ENCODE data around the gene PDE3A.

Gene PDE3A

DNA sequence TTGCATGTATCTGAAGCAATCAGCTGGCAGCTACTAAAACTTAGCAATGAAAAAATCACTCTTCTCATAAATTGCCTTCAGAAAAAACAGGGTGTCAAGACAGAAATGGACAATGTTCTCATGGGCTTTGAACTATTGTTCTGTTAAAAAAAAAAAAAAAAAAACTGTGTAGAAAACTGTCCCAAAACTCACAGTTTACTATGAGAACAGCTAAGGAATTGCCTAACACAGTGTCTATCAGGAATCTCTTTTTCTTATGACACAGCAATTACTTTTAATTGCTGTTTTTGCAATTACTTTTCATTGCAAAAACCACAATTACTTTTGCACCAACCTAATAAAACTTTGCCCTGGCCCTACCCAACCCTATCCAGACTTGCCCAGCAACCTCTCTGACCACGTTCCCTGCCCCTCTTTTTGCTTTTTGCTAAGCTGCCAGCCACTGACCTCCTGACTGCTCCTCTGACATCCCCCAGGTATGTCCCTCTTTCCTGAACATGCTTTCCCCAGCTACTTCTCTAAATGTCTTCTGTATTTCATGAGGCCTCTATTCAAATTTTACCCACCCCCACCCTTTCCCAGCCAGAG, 258.8 kb downstream of the PDE3A start:
- DNase-seq, result no peak

DNA sequence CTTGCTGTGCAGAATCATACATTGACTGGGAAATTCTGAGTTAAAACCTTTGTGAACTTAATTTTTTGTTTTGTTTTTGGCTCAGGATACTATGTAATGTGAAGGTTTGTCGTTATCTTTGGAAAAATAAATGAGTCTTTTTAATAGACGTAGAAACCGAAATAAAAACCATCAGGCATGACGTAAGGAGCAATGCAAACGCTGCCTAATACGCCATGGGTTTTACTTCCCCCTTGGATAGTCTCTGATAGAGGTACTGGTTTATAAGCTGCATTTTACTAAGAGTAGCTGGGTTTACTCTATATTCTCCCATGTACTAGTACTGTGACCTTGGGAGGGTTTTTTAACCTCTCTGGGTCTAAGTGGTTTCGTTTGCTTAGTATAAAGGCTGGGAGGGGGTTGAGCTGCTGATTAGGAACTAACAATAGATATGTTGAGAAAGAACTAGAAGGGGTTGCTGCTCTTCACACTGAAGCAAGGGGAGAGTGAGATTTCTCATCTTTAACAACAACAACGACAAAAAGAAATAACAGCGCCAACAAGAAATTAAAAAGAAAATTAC, 260.0 kb downstream of the PDE3A start:
- peak; percentile 23 for DNase-seq

DNA sequence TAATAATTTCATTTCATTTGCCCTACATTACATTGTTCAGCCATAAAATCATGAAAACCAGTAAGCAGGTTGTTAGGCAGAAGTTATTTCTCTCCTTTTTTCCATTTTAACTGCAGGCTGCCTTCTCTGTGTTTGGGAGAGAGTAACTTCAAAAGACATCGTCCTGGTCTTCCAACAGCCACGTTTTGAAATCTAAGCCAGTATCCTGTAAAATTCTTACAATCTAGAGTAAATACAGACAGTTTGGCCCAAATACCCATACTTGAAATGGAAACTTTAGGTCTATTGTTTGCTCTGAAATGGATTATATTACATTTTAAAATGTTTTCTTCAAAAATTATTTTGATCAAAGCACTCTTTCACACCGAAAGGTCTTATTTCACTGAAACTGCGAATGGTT, 260.7 kb downstream of the PDE3A start:
- DNase-seq, result no peak

DNA sequence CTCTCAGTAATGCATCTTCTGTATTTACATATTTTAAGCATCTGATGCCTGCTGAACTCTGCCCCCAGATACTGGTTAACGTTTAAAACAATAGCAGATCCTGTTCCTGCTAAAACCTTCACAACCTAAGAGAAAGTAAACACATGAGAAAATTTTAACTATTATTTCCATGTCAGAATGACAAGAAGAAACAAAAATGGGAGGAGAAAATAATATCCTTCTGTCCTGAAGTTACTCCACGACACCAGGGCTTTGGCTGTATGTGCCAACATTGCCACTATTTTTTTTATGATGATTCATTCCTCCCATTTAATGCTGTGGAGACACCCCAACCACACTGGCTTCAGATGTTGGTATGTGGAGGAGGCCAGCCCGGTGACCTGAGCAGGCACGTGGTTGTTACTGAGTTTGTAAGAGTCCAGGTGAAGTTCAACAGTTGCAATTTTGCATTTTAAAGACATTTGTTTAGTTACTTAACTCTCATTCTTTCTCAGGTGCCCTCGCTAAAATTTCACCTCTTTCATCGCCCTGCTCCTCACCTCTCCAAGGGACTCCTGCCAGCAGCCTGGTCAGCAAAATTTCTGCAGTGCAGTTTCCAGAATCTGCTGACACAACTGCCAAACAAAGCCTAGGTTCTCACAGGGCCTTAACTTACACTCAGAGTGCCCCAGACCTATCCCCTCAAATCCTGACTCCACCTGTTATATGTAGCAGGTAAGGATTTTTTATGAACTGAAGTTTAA, 261.2 kb downstream of the PDE3A start:
- DNase-seq, result peak; percentile 99

DNA sequence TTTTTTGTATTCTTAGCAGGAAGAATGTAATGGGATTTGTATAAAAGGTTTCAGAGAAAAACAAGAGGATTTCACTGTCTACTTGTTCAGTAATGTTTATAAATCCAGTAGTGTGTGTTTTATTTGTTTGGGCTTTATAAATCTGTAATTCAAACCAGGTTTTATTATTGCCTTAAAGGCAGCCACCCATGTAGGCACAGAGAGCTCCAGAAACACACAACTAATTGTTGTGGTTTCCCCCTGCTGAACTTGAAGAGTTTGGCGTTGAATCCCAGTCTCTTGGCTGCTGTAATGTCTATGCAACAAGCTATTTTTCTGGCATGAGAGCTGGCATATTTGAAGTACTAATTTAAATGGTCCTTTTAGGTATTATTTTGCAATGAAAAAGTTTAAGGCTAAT, 263.4 kb downstream of the PDE3A start:
- no peak for DNase-seq

DNA sequence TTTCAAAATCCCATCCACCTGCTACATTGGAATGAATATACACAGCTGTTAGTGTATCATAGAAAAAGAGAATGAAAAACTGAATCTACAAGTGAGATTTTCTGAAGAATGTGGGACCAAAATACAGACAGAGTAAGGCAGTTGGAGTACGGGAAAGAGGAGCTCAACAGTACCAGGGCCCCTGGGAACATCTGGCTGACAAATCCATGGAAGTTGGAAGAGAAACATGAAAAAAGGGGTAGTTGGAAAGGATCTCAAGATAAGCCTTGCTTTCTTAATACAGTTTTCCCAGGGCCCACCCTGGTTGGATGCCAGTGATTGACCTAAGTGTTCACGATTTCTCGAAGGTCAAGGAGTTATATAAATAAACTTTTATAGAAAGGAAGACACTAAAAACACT, 272.8 kb downstream of the PDE3A start:
- no peak for DNase-seq

DNA sequence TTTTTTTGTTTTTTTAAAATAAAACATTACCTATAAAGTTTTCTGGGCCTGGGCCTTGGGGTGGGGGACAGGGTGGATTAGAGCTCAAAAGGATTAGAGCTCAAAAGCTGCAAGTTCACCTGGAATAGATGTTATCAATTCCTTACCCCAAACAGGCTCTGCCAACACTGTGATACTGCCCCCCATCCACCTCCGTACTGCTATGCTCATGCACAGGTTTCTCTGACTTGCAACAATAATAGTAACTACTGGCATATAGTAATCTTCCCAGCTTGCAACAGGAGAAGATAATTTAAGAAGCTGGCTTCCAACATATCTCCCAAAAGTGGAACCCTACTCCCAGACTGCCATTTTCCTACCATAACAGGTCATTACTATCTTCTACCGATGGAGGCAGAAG, 275.5 kb downstream of the PDE3A start:
- no peak for DNase-seq

DNA sequence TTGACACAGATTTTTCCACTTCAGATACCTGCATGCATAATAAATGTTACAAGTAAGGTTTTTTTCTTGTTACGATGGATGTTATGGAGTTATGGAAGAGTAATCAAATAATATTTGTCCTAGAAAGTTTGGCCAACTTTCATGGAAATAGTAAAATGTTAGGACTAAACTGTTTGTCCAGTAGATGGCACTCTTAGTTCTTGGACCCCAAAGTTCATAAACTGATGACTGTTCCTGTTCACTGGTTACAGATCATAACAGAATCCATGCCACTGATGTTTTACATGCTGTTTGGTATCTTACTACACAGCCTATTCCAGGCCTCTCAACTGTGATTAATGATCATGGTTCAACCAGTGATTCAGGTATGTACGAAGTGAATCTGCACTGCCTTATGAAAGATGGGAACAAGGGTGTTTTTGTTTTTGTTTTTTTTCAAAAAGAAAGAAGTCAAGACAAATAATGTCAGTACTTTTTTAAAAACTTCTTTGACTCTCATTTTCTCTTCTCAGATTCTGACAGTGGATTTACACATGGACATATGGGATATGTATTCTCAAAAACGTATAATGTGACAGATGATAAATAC, 278.0 kb downstream of the PDE3A start:
- peak; percentile 49 for DNase-seq

DNA sequence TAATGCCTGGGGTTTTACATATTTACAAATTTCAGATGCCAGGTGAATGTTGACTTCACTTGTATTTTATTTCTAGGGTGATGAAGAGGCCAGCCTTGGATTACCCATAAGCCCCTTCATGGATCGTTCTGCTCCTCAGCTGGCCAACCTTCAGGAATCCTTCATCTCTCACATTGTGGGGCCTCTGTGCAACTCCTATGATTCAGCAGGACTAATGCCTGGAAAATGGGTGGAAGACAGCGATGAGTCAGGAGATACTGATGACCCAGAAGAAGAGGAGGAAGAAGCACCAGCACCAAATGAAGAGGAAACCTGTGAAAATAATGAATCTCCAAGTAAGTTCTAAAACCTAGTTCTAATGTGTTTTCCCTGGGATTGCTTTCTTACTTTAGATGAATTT, 285.5 kb downstream of the PDE3A start:
- no peak for DNase-seq

DNA sequence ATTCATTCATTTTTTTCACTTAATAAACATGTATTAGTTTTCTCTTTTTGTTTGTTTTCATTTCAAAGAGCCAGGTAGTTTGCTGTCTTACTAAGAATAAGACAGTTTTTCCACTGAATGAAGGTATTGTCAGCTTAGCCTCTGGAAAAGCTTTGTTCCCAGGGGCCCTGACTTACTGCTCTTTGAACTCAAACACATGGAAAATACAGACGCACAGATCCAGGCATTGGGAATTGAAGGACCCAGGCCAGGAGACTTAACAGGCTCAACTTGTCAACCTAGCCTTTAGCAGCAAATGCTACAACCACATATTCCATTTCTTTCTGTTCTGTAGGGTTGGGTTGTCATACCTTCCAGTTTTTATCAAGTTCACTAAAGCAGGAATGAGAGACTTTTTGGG, 288.3 kb downstream of the PDE3A start:
- no peak for DNase-seq

DNA sequence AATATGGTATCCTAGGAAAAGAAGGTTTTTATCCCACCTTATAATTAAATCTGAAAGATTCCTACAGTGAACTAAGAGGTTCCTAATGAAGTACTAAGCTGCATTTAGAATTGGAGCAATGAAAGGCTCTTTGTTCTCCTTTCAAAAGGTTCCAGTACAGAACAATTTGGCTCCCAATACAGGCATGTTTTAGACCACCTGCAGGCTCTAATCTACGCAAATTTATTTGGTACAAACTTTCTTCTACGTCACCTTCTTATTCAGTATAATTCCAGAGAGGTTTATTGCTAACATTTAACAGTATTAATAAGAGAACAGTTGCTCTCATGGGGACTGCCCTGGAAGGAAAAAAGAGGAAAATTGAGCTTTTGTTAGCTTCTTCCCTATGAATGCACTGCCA, 289.2 kb downstream of the PDE3A start:
- DNase-seq, result no peak

DNA sequence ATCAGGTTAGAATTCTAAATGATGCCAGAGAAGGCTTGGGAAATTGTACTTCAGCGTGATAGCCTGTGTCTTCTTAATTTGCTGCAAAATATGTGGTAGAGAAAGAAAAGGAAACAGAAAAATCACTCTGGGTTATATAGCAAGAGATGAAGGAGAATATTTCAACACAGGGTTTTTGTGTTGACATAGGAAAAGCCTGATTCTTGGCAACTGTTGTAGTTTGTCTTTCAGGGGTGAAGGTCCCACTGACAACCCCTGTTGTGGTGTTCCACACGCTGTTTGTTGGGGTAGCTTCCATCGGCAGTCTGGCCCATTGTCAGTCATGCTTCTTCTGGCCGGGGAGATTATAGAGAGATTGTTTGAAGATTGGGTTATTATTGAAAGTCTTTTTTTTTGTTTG, 313.0 kb downstream of the PDE3A start:
- DNase-seq, result no peak

DNA sequence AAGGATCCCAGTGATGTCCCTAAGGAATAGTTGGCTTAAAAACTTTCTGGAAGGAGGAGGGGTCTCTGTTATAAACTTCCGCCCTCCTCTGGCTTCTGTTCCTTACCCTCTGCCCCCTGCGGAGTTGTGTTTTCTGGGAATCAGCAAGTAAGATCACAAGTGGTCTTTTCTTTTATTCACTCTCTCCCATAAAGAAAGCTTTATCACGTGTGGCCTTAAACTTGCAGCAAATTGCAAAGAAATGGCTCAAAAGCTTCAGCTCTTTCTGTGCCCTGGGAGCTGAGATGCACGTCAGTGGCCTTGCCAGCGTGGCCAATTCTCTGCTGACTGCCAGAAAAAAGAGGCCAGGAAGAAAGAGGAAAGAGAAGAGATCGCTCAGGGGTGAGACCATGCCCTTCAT, 326.9 kb downstream of the PDE3A start, which contains the start of gene SLCO1C1:
SLCO1C1 (plus strand) TSS at position 101 of the 400 bp plus-strand sequence. CDS start 4,245 bp downstream, outside the sequence.
- no peak for DNase-seq

DNA sequence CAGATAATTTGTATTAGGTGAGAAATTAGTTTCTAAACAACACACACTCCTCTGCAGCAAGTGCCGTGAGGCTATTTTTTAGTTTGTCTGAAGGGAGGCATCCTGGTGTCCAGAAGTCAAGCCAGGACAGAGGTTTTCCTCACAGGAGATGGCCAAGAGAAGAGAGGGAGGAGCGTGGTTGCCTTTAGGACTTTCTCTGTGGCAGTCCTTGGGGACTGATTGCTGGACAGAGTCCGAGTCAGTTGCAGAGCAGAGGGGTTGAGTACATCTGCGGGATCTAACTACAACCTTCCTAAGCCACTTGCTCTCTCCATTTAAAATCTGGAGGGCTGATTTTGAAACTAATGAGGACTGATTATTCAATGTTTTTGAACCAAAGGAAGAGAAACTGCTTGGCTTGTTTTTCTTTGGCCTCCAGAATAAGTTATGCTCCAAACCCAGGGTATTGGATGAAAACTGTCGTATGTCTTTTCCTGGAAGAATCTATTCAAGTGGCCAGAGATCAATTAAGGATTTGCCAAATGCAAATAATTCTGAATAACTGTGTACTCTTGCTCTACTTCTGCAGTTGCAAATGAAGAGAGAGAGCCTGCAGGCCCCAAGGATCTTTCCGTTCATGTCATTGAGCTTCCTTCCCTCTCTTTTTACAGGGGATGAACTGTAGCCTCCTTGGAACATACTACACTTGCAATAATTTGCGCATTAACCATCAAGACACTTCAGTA, 328.0 kb downstream of the PDE3A start:
- DNase-seq, result no peak

DNA sequence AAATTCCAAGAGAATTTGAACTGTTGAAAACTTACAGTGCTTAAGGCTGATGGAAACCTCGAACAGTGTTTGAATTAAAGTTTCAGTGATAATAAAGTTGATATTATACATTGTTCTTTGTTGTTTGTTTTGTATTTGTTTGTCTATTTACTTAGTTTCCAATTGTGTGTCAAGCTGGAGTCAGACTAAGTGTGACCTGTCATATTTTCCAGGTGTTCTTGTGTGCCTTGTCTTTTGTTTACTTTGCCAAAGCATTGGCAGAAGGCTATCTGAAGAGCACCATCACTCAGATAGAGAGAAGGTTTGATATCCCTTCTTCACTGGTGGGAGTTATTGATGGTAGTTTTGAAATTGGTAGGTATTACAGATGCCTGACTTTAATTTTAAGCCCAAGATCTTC, 332.8 kb downstream of the PDE3A start:
- DNase-seq, result no peak

DNA sequence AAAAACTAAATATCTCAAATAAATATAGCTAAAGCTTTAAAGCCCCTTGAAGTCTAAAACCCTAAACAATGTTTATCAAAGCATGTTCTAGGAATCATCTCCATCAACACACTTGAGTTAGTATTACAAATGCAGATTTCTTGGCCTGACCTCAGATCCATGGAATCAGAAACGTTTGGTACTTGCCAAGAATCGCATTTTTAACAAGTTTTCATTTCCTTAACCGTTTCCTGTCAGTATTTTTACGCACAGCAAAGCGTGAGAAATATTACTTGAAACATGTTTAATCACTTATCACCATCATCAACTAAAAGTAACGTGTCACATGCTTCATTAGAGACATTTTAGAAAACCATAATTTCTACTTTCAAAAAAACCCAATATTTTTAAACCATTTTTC, 336.5 kb downstream of the PDE3A start:
- no peak for DNase-seq

DNA sequence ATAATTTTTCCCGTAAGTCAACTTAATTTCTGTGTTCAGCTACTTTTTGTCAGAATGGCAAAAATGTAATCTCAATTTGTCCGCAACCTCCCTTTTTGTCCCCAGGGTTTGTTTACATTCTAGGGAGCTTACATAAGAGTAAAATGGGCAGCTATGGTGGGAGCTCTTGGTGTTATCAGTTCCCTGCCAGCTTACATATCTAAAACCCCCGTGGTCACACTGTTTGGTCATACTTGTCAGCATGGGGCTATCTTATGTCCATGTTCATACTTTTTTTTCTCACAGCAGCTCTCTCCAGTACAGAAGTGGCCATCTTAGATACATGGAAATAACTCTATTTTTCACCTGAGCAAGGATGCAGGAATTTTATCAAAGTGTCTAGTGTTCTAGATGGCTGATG, 343.5 kb downstream of the PDE3A start:
- DNase-seq, result no peak

DNA sequence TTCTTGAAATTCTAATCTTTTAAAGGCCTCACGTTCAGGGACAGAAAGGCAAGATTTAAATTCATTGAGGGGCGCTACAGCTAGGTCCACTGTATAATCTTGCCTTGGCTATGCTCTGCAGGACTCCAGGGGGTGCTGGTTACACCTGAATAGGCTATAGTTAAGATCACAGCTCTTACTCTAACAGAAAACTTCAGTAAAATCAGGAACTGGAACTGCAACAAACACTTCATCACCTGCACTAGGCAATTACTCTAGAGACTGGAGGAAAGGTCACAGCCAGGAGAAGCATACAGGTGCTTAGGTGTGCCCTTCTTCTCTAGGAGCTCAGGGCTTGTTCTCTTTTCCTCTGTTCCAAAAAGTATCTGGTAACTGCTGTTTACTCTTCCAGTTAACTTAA, 347.7 kb downstream of the PDE3A start:
- DNase-seq, result peak; percentile 84

DNA sequence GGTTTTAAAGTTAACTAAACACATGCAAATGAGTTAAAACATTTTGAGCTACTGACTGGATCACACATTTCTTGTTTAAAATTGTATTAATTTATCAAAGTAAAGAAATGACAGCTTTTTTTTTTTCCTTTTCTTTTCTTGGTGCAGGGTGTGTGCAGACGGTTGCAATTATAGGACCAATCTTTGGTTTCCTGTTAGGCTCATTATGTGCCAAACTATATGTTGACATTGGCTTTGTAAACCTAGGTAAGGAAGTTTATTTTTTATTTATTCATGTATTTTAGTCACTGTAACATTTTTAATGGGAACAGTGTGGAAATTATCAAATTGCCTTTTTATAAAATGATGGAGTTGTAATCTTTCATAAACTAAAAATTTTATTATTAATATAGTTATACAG, 348.6 kb downstream of the PDE3A start:
- DNase-seq, result no peak

DNA sequence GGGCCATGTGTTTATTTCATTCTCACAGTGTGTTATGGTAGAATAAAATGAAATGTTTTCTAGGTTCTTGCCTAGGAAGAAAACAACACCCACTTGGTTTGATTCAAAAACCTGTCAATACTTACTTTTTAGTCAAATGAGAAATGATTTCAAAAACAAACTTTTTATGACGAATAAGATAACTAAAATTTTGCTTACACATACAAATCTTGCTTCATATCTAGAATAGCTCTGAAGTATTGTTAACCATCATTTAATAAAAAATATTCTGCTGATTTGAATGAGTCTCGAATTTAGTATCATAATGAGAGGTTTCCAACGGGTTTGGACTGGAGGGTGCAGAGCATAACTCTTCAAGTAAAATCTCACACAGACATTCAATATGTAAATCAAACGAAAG, 350.0 kb downstream of the PDE3A start:
- no peak for DNase-seq

DNA sequence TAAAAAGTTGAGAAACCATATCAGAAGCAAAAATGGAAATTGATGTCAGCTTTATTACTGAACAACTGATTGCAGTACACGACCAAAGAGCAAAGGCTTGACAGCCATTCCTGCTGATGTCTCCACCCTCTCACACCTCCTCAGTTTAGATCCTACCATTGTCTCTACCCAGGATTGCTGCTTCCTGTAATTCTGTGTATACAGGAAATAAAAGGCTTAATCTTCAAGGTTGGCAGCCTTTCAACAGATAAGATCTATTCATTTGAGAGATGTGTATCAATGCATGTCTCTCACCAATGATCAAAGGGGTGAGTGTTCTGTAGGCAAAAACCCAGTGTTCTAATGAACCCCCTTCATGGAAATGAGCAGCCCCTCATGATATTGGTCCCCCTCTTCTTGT, 353.8 kb downstream of the PDE3A start:
- no peak for DNase-seq

DNA sequence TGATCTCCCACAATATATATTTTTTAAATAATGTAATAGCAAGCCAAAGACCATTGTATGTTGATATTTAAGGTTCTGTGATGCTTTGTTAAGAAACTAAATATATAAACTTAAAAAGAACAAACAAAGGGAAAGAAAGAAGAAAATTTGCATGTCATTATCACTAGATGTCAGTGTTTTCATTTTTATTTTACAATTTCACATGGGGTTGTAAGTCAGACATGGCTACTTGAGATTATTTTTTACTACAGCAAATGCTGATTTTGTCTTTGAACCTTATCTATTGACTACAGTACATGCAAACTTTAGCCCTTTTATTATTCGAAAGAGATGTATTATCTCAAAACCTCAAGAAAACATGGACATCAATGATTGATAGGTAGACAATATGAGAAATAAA, 362.9 kb downstream of the PDE3A start:
- no peak for DNase-seq

Data from RPMI8226 (cell line).